Neural progenitor cell (in vitro differentiated cells): ENCODE results near the gene ITGAX. TPM values are rescaled to one million over a fixed set of nuclear protein-coding genes. Genes with fewer than 3 reads are reported as not detected.

Source experiments
- DNase-seq: peaks from one replicate; pipeline ENCODE4 v3.0.0-alpha.2; 2016; ENCODE audit warnings: low spot score
- H2AFZ ChIP-seq: fragments of 200-600 bp; sonication (generic); replicated peaks from 2 replicates; pipeline ENCODE4 v1.6.1; 2016; ENCODE audit warnings: antibody characterized with exemption
- H3F3A ChIP-seq: fragments of 200-600 bp; sonication (generic); 2 replicates; pipeline ENCODE4 v1.6.1; 2016; ENCODE audit warnings: antibody characterized with exemption, low read depth
- H3K27ac ChIP-seq: fragments of 200-600 bp; sonication (generic); 2 replicates; pipeline ENCODE4 v1.5.1; 2016; ENCODE audit warnings: mild to moderate bottlenecking
- H3K27me3 ChIP-seq: fragments of 200-600 bp; sonication (generic); 2 replicates; pipeline ENCODE4 v1.6.1; 2016; ENCODE audit warnings: mild to moderate bottlenecking, moderate library complexity
- H3K36me3 ChIP-seq: fragments of 200-600 bp; sonication (generic); 2 replicates; pipeline ENCODE4 v1.5.1; 2016
- H3K4me1 ChIP-seq: fragments of 200-600 bp; sonication (generic); 2 replicates; pipeline ENCODE4 v1.6.1; 2016; ENCODE audit warnings: mixed run types
- H3K4me2 ChIP-seq: fragments of 200-600 bp; sonication (generic); 2 replicates; pipeline ENCODE4 v1.6.1; 2016
- H3K4me3 ChIP-seq: fragments of 200-600 bp; sonication (generic); 2 replicates; pipeline ENCODE4 v1.5.1; 2016
- H3K79me2 ChIP-seq: fragments of 200-600 bp; sonication (generic); 2 replicates; pipeline ENCODE4 v1.6.1; 2016; ENCODE audit warnings: low read depth
- H3K9ac ChIP-seq: fragments of 200-600 bp; sonication (generic); 2 replicates; pipeline ENCODE4 v1.6.1; 2016
- H3K9me3 ChIP-seq: fragments of 200-600 bp; sonication (generic); 2 replicates; pipeline ENCODE4 v1.5.1; 2016; ENCODE audit warnings: low read depth
- H4K20me1 ChIP-seq: fragments of 200-600 bp; sonication (generic); 2 replicates; pipeline ENCODE4 v1.6.1; 2016; ENCODE audit warnings: low read depth
- H3K27ac Mint-ChIP-seq: 3 replicates; pipeline ENCODE4 v1.8.0; 2021; ENCODE audit warnings: mixed read lengths
- H3K27me3 Mint-ChIP-seq: 2 replicates; pipeline ENCODE4 v1.8.0; 2022; ENCODE audit warnings: low read depth, mild to moderate bottlenecking, inconsistent platforms, moderate library complexity, mixed read lengths; ENCODE audit not compliant: insufficient read depth
- H3K36me3 Mint-ChIP-seq: 3 replicates; pipeline ENCODE4 v1.8.0; 2021; ENCODE audit warnings: mixed read lengths
- H3K4me1 Mint-ChIP-seq: 3 replicates; pipeline ENCODE4 v1.8.0; 2021; ENCODE audit warnings: mixed read lengths
- H3K4me3 Mint-ChIP-seq: 3 replicates; pipeline ENCODE4 v1.8.0; 2021; ENCODE audit warnings: mild to moderate bottlenecking, moderate library complexity, mixed read lengths
- H3K9me3 Mint-ChIP-seq: 3 replicates; pipeline ENCODE4 v1.8.0; 2020; ENCODE audit warnings: mixed read lengths
- CTCF ChIP-seq: fragments of 200-600 bp; sonication (generic); IDR thresholded peaks from 2 replicates; pipeline ENCODE4 v1.5.1; 2017; ENCODE audit warnings: antibody characterized with exemption, mild to moderate bottlenecking
- EZH2 ChIP-seq: fragments of 200-600 bp; sonication (generic); IDR thresholded peaks from 2 replicates; pipeline ENCODE4 v1.6.1; 2017; ENCODE audit warnings: antibody characterized with exemption, mild to moderate bottlenecking, moderate library complexity
- EZH2phosphoT487 ChIP-seq: fragments of 200-600 bp; sonication (generic); IDR thresholded peaks from 2 replicates; pipeline ENCODE4 v1.6.1; 2017; ENCODE audit warnings: antibody characterized with exemption
- total RNA-seq: library from RNA; depleted of rRNA; stranded (reverse); fragments of >200 nt; gene quantifications from 2 replicates; pipeline ENCODE4 v1.2.3, GENCODE V29; 2015; ENCODE audit warnings: low replicate concordance

The ITGAX gene
- total RNA-seq, 1 donor from 2014 or later: not detected

GRCh38 chr16:31371619-31372484, 16.9 kb downstream of the ITGAX start:
- no peaks in the 10 kb centered on the region for H3K79me2 ChIP-seq
- no peak overlapping the region for H3K27ac ChIP-seq
- no peaks in the 10 kb centered on the region for H4K20me1 ChIP-seq
- H3K27me3 ChIP-seq: no peaks in the 10 kb centered on the region
- Mint-ChIP-seq H3K9me3 (peaks cover 5% of the 10 kb centered on the region), H3K27ac (no peak overlapping the region), H3K27me3 (peaks cover 19% of the 10 kb centered on the region), H3K4me3 (no peak overlapping the region), H3K4me1 (peaks cover 14% of the 10 kb centered on the region), H3K36me3 (no peaks in the 10 kb centered on the region)
- no peaks in the 10 kb centered on the region for H3K4me1 ChIP-seq
- no peak for TF ChIP-seq CTCF
- no peak for TF ChIP-seq EZH2phosphoT487
- no peak for TF ChIP-seq EZH2
- H2AFZ ChIP-seq: no peak overlapping the region
- DNase-seq: no peak
- no peak overlapping the region for H3K4me2 ChIP-seq
- H3K9me3 ChIP-seq: no peaks in the 10 kb centered on the region
- H3F3A ChIP-seq: no peaks in the 10 kb centered on the region
- H3K36me3 ChIP-seq: no peaks in the 10 kb centered on the region
- H3K4me3 ChIP-seq: no peak overlapping the region
- no peak overlapping the region for H3K9ac ChIP-seq

GRCh38 chr16:31373235-31373634, 18.3 kb downstream of the ITGAX start:
- Histone ChIP-seq H3K27me3 (no peaks in the 10 kb centered on the region), H3K4me2 (no peak overlapping the region), H4K20me1 (no peaks in the 10 kb centered on the region), H3K36me3 (no peaks in the 10 kb centered on the region), H3K4me1 (no peaks in the 10 kb centered on the region), H3K4me3 (no peak overlapping the region), H3K27ac (no peak overlapping the region), H3K9me3 (no peaks in the 10 kb centered on the region), H3F3A (no peaks in the 10 kb centered on the region), H3K9ac (no peak overlapping the region), H2AFZ (no peak overlapping the region), H3K79me2 (no peaks in the 10 kb centered on the region)
- no peak for TF ChIP-seq EZH2phosphoT487
- TF ChIP-seq CTCF: no peak
- TF ChIP-seq EZH2: no peak
- Mint-ChIP-seq H3K9me3 (peaks cover 2% of the 10 kb centered on the region), H3K4me1 (peaks cover 8% of the 10 kb centered on the region), H3K27ac (no peak overlapping the region), H3K4me3 (no peak overlapping the region), H3K27me3 (peaks cover 19% of the 10 kb centered on the region), H3K36me3 (no peaks in the 10 kb centered on the region)
- no peak for DNase-seq

GRCh38 chr16:31375231-31375630, 20.3 kb downstream of the ITGAX start:
- Histone ChIP-seq H3F3A (no peaks in the 10 kb centered on the region), H2AFZ (no peak overlapping the region), H3K27ac (no peak overlapping the region), H3K79me2 (no peaks in the 10 kb centered on the region), H3K36me3 (no peaks in the 10 kb centered on the region), H3K9ac (no peak overlapping the region), H3K4me1 (no peaks in the 10 kb centered on the region), H3K4me2 (no peak overlapping the region), H3K27me3 (no peaks in the 10 kb centered on the region), H4K20me1 (no peaks in the 10 kb centered on the region), H3K9me3 (no peaks in the 10 kb centered on the region), H3K4me3 (no peak overlapping the region)
- Mint-ChIP-seq H3K27me3 (peaks cover 20% of the 10 kb centered on the region), H3K9me3 (no peaks in the 10 kb centered on the region), H3K4me3 (no peak overlapping the region), H3K36me3 (no peaks in the 10 kb centered on the region), H3K27ac (no peak overlapping the region), H3K4me1 (peaks cover 6% of the 10 kb centered on the region)
- DNase-seq: no peak
- no peak for TF ChIP-seq EZH2phosphoT487
- TF ChIP-seq CTCF: no peak
- TF ChIP-seq EZH2: no peak
